OCI-LY3 (cell line): Measurements from ENCODE around the gene RBMS3.

Source experiments
- H2AFZ ChIP-seq: fragments of 200-600, 300-600 bp; shearing (Covaris generic); 2 replicates; pipeline ENCODE4 v1.6.0; 2014; ENCODE audit warnings: antibody characterized with exemption, low read depth, low read length
- H3K27ac ChIP-seq: fragments of 200-600, 300-600 bp; sonication (generic); 2 replicates; pipeline ENCODE4 v1.5.1; 2014; ENCODE audit warnings: mild to moderate bottlenecking, low read length, moderate library complexity, mixed read lengths
- H3K27me3 ChIP-seq: fragments of 200-600, 300-600 bp; sonication (generic); 2 replicates; pipeline ENCODE4 v1.6.1; 2014; ENCODE audit warnings: low read depth, low read length, mixed read lengths
- H3K36me3 ChIP-seq: fragments of 200-600, 300-600 bp; sonication (generic); replicated peaks from 2 replicates; pipeline ENCODE3; 2014; ENCODE audit warnings: low read depth, low read length, mixed read lengths
- H3K4me1 ChIP-seq: fragments of 300-600, 200-600 bp; sonication (generic); 2 replicates; pipeline ENCODE4 v1.6.1; 2014; ENCODE audit warnings: low read length, mixed read lengths
- H3K4me2 ChIP-seq: fragments of 200-600, 300-600 bp; sonication (generic); 2 replicates; pipeline ENCODE4 v1.6.1; 2014; ENCODE audit warnings: low read length, mixed read lengths
- H3K4me3 ChIP-seq: fragments of 300-600, 200-600 bp; sonication (generic); 2 replicates; pipeline ENCODE4 v1.5.1; 2014; ENCODE audit warnings: antibody characterized with exemption, mild to moderate bottlenecking, low read length, moderate library complexity
- H3K79me2 ChIP-seq: fragments of 300-600, 200-600 bp; shearing (Covaris generic); 2 replicates; pipeline ENCODE4 v1.6.1; 2014; ENCODE audit warnings: mild to moderate bottlenecking, low read length, mixed read lengths
- H3K9ac ChIP-seq: fragments of 300-600, 200-600 bp; shearing (Covaris generic); 2 replicates; pipeline ENCODE4 v1.6.0; 2014; ENCODE audit warnings: mild to moderate bottlenecking, low read length, moderate library complexity
- H3K9me3 ChIP-seq: fragments of 200-600, 300-600 bp; shearing (Covaris generic); 2 replicates; pipeline ENCODE4 v1.6.1; 2014; ENCODE audit warnings: low read length, mixed read lengths; ENCODE audit not compliant: insufficient read depth
- H4K20me1 ChIP-seq: fragments of 200-600, 300-600 bp; sonication (generic); 2 replicates; pipeline ENCODE4 v1.6.1; 2016; ENCODE audit warnings: low read length, mixed read lengths; ENCODE audit not compliant: insufficient read depth
- CTCF ChIP-seq: fragments of 200-600, 300-600 bp; sonication (generic); IDR thresholded peaks from 2 replicates; pipeline ENCODE4 v1.5.1; 2014; ENCODE audit warnings: antibody characterized with exemption, low read length, low read depth
- EZH2phosphoT487 ChIP-seq: fragments of 200-600 bp; shearing (Covaris generic); IDR thresholded peaks from 2 replicates; pipeline ENCODE4 v1.6.1; 2018; ENCODE audit warnings: antibody characterized with exemption, mixed run types, low read depth

The RBMS3 gene

DNA sequence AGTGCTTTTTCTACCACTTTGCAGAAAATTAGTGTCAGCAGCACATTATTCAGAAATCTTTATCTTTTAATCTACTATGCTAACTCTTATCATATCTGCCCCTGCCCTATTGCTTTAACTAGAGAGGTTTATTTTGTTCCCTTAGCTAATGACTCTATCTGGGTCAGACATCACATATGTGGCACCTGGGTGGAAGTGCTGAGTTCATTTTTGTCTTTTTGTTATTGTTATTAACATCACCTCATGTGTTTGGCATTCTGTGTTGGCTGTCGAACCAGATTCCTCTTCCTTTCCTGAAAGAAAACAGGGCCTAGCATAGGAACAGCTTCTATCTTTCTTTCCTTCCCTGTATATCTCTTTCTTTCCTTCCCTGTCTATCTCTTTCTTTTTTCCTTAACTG is 100.7 kb downstream of the RBMS3 start:
- H3K4me2 ChIP-seq: no peak overlapping the region
- no peaks in the 10 kb centered on the region for H3K27me3 ChIP-seq
- no peaks in the 10 kb centered on the region for H3K4me1 ChIP-seq
- H4K20me1 ChIP-seq: no peaks in the 10 kb centered on the region
- H3K27ac ChIP-seq: no peak overlapping the region
- TF ChIP-seq EZH2phosphoT487: no peak
- TF ChIP-seq CTCF: no peak
- no peaks in the 10 kb centered on the region for H3K36me3 ChIP-seq
- no peaks in the 10 kb centered on the region for H3K9me3 ChIP-seq
- H3K4me3 ChIP-seq: no peak overlapping the region
- H3K79me2 ChIP-seq: no peaks in the 10 kb centered on the region
- no peak overlapping the region for H3K9ac ChIP-seq
- no peak overlapping the region for H2AFZ ChIP-seq

- Histone ChIP-seq H2AFZ (no peak overlapping the region), H3K4me2 (no peak overlapping the region), H3K27me3 (no peaks in the 10 kb centered on the region), H3K36me3 (no peaks in the 10 kb centered on the region), H3K4me3 (no peak overlapping the region), H4K20me1 (no peaks in the 10 kb centered on the region), H3K4me1 (no peaks in the 10 kb centered on the region), H3K79me2 (no peaks in the 10 kb centered on the region), H3K27ac (no peak overlapping the region), H3K9me3 (no peaks in the 10 kb centered on the region), H3K9ac (no peak overlapping the region)
- TF ChIP-seq EZH2phosphoT487 (no peak), CTCF (no peak)
These were observed 101.5 kb downstream of the RBMS3 start for GRCh38 chr3:29382409-29382808.

- no peaks in the 10 kb centered on the region for H3K27me3 ChIP-seq
- no peaks in the 10 kb centered on the region for H3K79me2 ChIP-seq
- H2AFZ ChIP-seq: no peak overlapping the region
- H3K27ac ChIP-seq: no peak overlapping the region
- H3K4me3 ChIP-seq: no peak overlapping the region
- no peaks in the 10 kb centered on the region for H3K4me1 ChIP-seq
- no peak overlapping the region for H3K4me2 ChIP-seq
- TF ChIP-seq EZH2phosphoT487 (no peak), CTCF (no peak)
- no peaks in the 10 kb centered on the region for H3K36me3 ChIP-seq
- no peak overlapping the region for H3K9ac ChIP-seq
- no peaks in the 10 kb centered on the region for H4K20me1 ChIP-seq
- no peaks in the 10 kb centered on the region for H3K9me3 ChIP-seq
These were observed 102.0 kb downstream of the RBMS3 start for GRCh38 chr3:29382845-29383244.

- no peak overlapping the region for H3K4me2 ChIP-seq
- no peak for TF ChIP-seq CTCF
- TF ChIP-seq EZH2phosphoT487: no peak
- H3K4me3 ChIP-seq: no peak overlapping the region
These were observed 103.8 kb downstream of the RBMS3 start for GRCh38 chr3:29384640-29385039.

More at GRCh38 chr3:29384640-29385039, 103.8 kb downstream of the RBMS3 start:
- H4K20me1 ChIP-seq: no peaks in the 10 kb centered on the region
- H3K79me2 ChIP-seq: no peaks in the 10 kb centered on the region
- H3K36me3 ChIP-seq: no peaks in the 10 kb centered on the region
- H3K9me3 ChIP-seq: no peaks in the 10 kb centered on the region
- no peak overlapping the region for H2AFZ ChIP-seq
- no peaks in the 10 kb centered on the region for H3K27me3 ChIP-seq
- H3K4me1 ChIP-seq: no peaks in the 10 kb centered on the region
- H3K27ac ChIP-seq: no peak overlapping the region
- H3K9ac ChIP-seq: no peak overlapping the region
